SK-N-MC (cell line): Measurements from ENCODE around the gene SCYL1.
A peak's percentile ranks its signal among the peaks of the same experiment; 100 is the strongest.

Experiments used
- EZH2 ChIP-seq: fragments of 200-600 bp; sonication (generic); IDR thresholded peaks from one replicate; pipeline ENCODE4 v1.6.1; 2017; ENCODE audit warnings: antibody characterized with exemption
- FOXP2 ChIP-seq: optimal IDR thresholded peaks from 2 replicates; pipeline ENCODE3; 2011; ENCODE audit warnings: mild to moderate bottlenecking, moderate library complexity; ENCODE audit not compliant: insufficient read depth; ENCODE audit errors: extremely low read length, control extremely low read depth
- POLR2AphosphoS5 ChIP-seq: IDR thresholded peaks from 2 replicates; pipeline ENCODE4 v1.6.1; 2012; ENCODE audit warnings: mild to moderate bottlenecking, low read depth, low read length, borderline replicate concordance

DNA sequence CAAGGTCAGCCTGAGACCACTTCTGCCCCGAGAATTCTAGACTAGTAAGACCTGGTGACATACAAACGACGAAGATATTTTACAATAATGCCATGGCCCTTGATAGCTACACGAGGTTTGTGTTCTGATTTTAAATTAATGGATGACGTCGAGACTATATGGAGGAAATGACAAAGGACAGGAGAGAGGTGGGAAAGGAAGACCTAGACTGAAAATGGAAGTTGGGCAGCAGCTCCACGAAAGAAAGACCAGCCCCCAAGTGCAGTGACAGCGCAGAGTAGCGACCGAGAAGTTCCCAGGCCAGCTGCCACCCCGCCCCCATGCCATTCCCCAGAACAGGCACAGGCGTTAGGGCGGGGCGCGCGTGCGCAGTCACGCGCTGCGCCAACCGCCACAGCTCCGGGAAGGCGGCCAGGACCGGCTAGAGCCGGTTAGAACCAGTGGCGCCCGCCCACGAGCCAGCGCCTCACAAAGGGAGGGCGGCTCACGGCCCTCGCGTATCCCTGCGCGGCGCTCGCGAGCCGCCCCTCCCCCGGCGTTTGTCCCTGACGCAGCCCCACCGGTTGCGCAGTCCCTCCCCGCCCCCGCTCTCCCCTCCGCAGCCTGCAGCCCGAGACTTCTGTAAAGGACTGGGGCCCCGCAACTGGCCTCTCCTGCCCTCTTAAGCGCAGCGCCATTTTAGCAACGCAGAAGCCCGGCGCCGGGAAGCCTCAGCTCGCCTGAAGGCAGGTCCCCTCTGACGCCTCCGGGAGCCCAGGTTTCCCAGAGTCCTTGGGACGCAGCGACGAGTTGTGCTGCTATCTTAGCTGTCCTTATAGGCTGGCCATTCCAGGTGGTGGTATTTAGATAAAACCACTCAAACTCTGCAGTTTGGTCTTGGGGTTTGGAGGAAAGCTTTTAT, 27.5 kb upstream of the SCYL1 start:
- TF ChIP-seq EZH2 (no peak), POLR2AphosphoS5 (peak; percentile 83), FOXP2 (peak; percentile 57)
